GM21786 (cell line): Measurements from ENCODE around the gene PARD3.

ENCODE experiments used
- ATAC-seq: cut with Tn5 transposase; IDR thresholded peaks from one replicate; pipeline ENCODE4 v1.9.1; 2021; ENCODE audit not compliant: unreplicated experiment

The PARD3 gene

DNA sequence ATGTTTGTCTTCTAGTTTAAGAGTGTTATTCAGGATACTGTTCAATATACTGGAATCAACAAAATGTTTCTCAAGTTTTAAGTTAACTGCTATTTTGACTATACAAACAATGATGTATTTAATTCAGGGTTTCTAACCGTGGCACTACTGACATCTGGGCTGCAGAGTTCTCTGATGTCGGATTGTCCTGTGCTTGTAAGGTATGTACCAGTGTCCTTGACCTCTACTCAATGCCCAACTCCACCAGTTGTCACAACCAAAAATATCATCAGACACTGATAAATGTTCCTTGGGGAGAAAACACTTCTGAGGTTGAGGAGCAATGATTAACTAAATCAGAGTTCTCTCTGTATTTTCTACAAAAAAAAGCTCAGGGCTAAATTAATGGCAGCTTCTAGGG is 301.5 kb downstream of the PARD3 start:
- no peak for ATAC-seq

GRCh38 chr10:34507217-34507616 is 307.9 kb downstream of the PARD3 start:
- no peak for ATAC-seq

DNA sequence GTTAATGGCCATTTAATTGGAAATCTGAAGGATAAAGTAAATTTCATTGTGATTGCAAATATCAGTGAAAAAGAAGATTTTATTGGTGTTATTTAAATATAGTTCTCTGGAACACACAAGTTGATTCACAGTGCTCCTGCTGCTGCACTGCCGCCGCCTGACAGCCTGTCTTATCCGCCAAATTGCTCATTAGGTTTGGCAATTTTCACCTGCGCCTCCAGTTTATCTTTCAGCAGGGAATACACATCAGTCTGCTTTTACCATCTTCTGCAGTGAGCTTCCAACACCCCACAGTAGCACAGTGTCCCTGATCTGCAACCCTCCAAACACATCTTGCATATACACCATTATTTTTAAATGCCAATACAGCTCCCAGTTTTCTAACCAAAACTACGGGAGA is 308.3 kb downstream of the PARD3 start:
- ATAC-seq: no peak

- no peak for ATAC-seq
These were observed 309.8 kb downstream of the PARD3 start for GRCh38 chr10:34505338-34505737.

DNA sequence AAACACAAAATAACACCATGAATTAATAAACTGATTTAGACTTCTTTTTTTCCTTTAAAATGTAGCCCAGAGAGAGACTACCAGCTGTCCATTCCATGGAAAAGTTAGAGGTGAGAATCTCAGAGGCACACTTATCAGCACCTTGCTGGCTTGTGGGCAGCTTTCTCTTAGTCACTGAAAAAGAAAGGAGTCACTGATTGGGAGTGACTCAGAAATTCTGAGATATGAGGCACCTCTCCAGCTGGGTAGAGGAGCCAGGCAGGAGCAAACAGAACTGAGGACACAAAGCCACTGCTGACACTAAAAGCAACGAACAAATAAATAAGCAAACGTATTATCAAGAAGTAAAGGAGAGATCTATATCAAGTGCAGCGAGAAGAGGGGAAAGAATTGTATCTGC is 310.6 kb downstream of the PARD3 start:
- no peak for ATAC-seq

DNA sequence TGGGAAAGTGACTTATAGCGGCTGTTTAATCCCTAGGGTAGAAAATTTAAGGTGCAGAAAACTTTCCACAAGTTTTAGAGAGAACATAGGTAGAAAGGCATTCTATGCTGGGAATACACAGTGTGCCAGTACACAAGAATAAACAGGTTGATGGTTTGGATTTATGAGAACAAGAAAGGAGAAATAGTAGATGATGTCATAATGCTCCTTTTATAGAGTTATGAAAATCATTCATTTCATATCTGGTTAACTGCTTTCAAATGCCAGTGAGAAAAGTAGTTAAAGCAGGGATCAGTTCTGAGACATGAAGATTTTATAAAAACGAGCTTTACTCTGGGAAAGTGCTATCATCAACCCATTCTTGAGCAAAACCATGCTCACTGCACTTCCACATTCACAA is 311.4 kb downstream of the PARD3 start:
- no peak for ATAC-seq

DNA sequence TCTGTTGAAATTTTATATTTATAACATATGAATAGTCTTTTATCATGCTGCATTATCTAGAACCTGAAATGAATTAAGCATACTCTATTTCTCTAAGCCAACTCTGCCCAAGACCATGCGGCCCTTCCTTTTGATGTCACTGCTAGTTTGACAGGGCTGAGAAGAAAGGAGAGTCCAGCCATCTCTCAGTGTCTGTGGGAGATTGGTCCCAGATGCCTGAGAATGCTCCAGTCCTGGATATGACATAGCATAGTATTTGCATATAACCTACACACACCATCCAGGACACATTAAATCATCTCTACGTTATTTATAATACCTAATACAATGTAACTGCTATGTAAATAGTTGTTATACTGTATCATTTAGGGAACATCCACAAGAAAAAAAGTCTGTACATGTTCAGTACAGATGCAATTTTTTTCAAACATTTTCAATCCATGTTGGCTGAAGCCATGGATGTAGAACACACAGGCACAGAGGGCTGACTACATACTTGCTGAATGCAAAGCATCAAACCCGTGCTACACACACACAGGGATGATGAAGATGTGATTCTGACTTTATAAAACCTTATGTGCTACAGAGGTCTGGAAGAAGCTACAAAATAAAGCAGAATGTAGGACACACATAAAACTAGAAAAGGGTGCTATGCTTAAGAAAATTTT is 315.4 kb downstream of the PARD3 start:
- no peak for ATAC-seq

GRCh38 chr10:34498821-34499220 is 316.3 kb downstream of the PARD3 start:
- no peak for ATAC-seq

DNA sequence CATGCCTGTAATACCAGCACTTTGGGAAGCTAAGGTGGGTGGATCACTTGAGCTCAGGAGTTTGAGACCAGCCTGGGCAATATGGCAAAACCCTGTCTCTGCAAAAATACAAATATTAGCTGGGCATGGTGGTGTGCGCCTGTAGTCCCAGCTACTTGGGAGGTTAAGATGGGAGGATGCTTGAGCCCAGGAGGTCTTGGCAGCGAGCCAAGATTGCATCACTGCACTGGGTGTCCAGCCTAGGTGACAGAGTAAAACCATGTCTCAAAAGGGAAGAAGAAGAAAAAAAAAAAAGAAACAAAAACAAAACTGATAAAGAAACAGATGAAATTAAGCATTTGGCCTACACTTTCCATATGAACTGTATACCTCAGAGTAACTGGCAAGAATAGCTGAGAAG is 319.2 kb downstream of the PARD3 start:
- no peak for ATAC-seq

DNA sequence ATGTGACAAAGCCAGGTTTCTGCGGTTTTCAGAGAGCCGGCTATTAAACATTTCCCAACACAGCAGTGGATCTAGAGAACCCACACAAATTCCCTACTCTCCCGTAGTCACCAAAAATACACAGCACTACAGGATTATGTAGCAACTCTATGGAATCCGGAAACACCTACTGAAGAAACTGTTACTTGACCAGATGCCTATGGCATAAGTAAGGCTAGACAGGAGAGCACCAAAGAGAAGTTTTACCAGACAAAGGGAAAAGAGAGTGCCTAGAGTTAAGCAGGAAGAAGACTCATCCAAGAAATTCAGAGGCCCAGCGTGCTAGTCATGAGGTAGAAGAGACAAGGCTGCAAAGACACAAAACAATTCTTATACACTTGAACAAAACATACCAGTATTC is 321.1 kb downstream of the PARD3 start:
- ATAC-seq: no peak

GRCh38 chr10:34492081-34492480 is 323.0 kb downstream of the PARD3 start:
- no peak for ATAC-seq

DNA sequence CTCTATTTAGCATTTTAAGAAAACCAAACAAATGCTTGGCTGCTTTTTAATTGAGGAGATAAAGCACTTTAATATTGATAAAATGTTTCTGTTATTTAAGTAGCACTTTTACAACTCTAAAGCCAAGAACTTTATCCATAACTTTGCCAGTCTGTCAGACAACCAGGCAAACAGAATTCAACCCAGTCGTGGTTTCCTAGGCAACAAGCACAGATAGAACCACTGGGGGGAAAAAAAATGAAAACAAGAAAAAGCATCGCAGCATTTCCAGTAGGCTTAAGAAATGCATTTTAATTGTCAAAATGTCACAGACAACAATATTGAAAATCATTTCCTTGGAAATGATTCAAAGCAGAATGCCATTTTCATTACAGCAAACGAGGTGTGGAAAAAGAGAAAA is 323.4 kb downstream of the PARD3 start:
- ATAC-seq: no peak

- no peak for ATAC-seq
These were observed 324.9 kb downstream of the PARD3 start for GRCh38 chr10:34489973-34490745.

DNA sequence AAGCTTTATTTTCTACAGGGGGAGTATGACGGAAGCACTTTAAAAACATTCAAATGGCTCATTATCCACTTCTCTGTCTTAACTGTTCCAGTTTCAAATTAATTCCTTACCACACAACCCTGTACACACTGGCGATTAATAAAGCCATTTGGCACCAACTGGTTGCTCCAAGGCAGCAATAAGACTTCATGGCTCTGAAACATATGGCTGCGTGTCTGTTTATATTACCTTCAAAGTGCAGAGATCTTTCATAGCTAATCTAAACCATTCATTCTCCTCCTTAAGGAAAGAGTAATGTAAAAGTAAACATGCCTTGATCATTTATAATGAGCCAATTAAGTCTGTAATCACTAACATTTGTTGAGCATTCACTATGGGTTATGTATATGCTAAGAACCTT is 325.7 kb downstream of the PARD3 start:
- no peak for ATAC-seq

GRCh38 chr10:34488476-34489130 is 326.5 kb downstream of the PARD3 start:
- no peak for ATAC-seq

DNA sequence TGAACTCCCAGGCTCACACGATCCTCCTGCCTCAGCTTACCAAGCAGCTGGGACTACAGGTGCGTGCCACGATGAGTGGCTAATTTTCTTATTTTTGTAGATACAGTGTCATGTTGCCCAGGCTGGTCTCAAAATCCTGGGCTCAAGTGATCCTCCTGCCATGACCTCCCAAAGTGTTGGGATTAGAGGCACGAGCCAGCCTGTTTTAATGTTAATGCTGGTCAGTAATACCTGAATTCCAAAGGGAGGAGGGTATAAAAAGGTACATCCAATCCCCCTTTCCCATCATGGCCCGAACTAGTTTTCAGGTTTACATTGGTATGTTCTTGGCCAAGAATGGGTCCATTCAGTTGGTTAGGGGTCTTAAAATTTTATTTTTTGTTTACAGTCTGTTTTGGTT is 329.1 kb downstream of the PARD3 start:
- no peak for ATAC-seq

DNA sequence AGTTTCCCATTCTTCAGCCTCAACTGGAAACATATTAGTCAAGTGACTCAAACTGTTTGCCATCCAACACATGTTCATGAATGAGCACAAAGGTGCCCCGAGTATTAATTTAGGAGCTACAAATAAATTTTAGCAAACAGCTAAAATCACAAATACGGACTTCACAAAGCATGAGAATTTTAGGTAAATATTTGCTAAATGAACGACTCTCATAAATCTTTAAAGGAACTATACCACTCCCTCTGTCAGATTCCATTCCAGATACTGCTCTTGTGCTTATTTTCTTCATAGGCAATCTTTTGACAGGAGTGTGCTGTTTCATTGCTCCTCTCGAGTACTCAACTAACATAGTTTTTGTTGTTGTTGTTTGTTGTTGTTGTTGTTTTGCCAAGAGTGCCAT is 330.9 kb downstream of the PARD3 start:
- no peak for ATAC-seq

- ATAC-seq: no peak
These were observed 334.8 kb downstream of the PARD3 start for GRCh38 chr10:34480345-34480744.

- ATAC-seq: no peak
These were observed 335.4 kb downstream of the PARD3 start for GRCh38 chr10:34479520-34480179.

DNA sequence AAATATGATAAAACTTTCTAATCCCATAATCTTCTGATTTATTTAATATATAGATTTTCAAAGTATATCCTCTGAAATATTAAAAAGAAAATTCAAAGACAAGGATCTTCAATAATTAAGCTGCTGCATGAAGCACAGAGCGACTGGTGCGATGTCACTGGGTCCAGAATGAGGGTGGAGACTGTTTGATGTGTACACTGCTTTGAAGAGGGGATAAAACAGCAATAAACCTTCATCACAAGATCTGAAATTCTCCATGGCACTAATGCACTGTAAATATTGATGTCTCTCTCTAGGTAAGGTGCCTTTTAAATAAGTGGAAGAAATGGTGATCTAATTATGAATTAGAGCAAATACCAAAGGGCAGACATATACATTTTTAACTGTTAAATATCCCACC is 337.8 kb downstream of the PARD3 start:
- ATAC-seq: no peak

DNA sequence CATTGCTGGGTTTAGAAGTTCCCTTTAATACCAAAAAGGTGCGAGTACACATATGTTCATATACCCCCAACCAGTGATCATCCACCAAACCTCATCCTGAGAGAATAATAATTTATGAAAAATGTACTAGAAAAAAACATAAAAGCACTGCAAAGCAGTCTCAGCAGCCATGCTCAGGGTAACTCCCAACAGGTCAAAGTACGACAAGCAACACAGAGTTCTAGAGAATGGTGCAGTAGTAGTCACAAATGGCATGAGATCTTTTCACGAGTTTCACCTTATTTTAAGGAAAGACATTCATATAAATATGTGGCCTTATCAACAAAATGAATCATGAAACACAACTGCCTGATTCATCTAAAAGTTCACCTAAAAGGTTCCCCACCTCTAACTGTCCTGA is 338.5 kb downstream of the PARD3 start:
- no peak for ATAC-seq

- no peak for ATAC-seq
These were observed 339.3 kb downstream of the PARD3 start for GRCh38 chr10:34475786-34476185.
